NCI-H2081 treated with DMSO at 0.1 percent for 48 hours (cell line): ENCODE data around the gene IL17D.
"Not testable (repeated sequence)": the region's sequence is repeated elsewhere in the genome, so short reads cannot be mapped to it uniquely, and the experiment has no call there.

Experiments
- DNase-seq: peaks from one replicate; lab custom pipeline; 2025; lab: John Stamatoyannopoulos, UW

The IL17D gene

GRCh38 chr13:20702915-20703779 is at the start of gene IL17D:
Gene IL17D (plus strand): TSS chr13:20703699. CDS start chr13:20704002, 303 bp downstream.
- no peak for DNase-seq

GRCh38 chr13:20654156-20654555 is 49.3 kb upstream of the IL17D start:
- DNase-seq = no peak

- no peak for DNase-seq
Measured at GRCh38 chr13:20658451-20659040, 45.0 kb upstream of the IL17D start.

GRCh38 chr13:20664351-20664750 is 39.1 kb upstream of the IL17D start:
- DNase-seq = no peak

GRCh38 chr13:20666948-20667347 is 36.6 kb upstream of the IL17D start:
- DNase-seq = no peak

- DNase-seq = no peak
Measured at GRCh38 chr13:20667857-20668437, 35.6 kb upstream of the IL17D start.

- DNase-seq = no peak
Measured at GRCh38 chr13:20669162-20669561, 34.3 kb upstream of the IL17D start.

- no peak for DNase-seq
Measured at GRCh38 chr13:20671789-20672188, 31.7 kb upstream of the IL17D start.

GRCh38 chr13:20672772-20673171 is 30.7 kb upstream of the IL17D start:
- DNase-seq = no peak

GRCh38 chr13:20673715-20674114 is 29.8 kb upstream of the IL17D start:
- no peak for DNase-seq

- no peak for DNase-seq
Measured at GRCh38 chr13:20676213-20676612, 27.3 kb upstream of the IL17D start.

GRCh38 chr13:20678606-20679005 is 24.9 kb upstream of the IL17D start:
- not testable (repeated sequence) for DNase-seq

GRCh38 chr13:20679879-20680278 is 23.6 kb upstream of the IL17D start:
- DNase-seq = no peak

GRCh38 chr13:20680416-20681080 is 23.0 kb upstream of the IL17D start:
- DNase-seq = no peak

- DNase-seq = not testable (repeated sequence)
Measured at GRCh38 chr13:20681481-20681880, 22.0 kb upstream of the IL17D start.

GRCh38 chr13:20682061-20682460 is 21.4 kb upstream of the IL17D start:
- no peak for DNase-seq

- DNase-seq = no peak
Measured at GRCh38 chr13:20684041-20684440, 19.5 kb upstream of the IL17D start.

- DNase-seq = no peak
Measured at GRCh38 chr13:20684546-20684945, 19.0 kb upstream of the IL17D start.

GRCh38 chr13:20685092-20685491 is 18.4 kb upstream of the IL17D start:
- DNase-seq = no peak

- DNase-seq = no peak
Measured at GRCh38 chr13:20686167-20686566, 17.3 kb upstream of the IL17D start.

- no peak for DNase-seq
Measured at GRCh38 chr13:20686863-20687579, 16.5 kb upstream of the IL17D start.

- no peak for DNase-seq
Measured at GRCh38 chr13:20689291-20689690, 14.2 kb upstream of the IL17D start.
